Glutamatergic neuron (in vitro differentiated cells): Measurements from ENCODE around the gene ZNF862. TPM values are rescaled to one million over a fixed set of nuclear protein-coding genes. Genes with fewer than 3 reads are reported as not detected.

ENCODE experiments used
- DNase-seq: peaks from one replicate; pipeline ENCODE4 v3.0.0; 2022
- H3K27ac Mint-ChIP-seq: one replicate; pipeline ENCODE4 v1.8.0; 2020; ENCODE audit warnings: mild to moderate bottlenecking, mixed read lengths, inconsistent platforms; ENCODE audit not compliant: unreplicated experiment
- H3K27me3 Mint-ChIP-seq: one replicate; pipeline ENCODE4 v1.8.0; 2020; ENCODE audit warnings: mild to moderate bottlenecking, moderate library complexity, mixed read lengths, inconsistent platforms; ENCODE audit not compliant: unreplicated experiment
- H3K36me3 Mint-ChIP-seq: one replicate; pipeline ENCODE4 v1.8.0; 2020; ENCODE audit warnings: mild to moderate bottlenecking, mixed read lengths, inconsistent platforms; ENCODE audit not compliant: unreplicated experiment
- H3K4me1 Mint-ChIP-seq: one replicate; pipeline ENCODE4 v1.8.0; 2020; ENCODE audit warnings: mild to moderate bottlenecking, low read depth, mixed read lengths, inconsistent platforms; ENCODE audit not compliant: unreplicated experiment
- H3K4me3 Mint-ChIP-seq: one replicate; pipeline ENCODE4 v1.8.0; 2020; ENCODE audit warnings: mild to moderate bottlenecking, mixed read lengths, inconsistent platforms; ENCODE audit not compliant: unreplicated experiment
- H3K9me3 Mint-ChIP-seq: one replicate; pipeline ENCODE4 v1.8.0; 2020; ENCODE audit warnings: mild to moderate bottlenecking, moderate library complexity, mixed read lengths, inconsistent platforms; ENCODE audit not compliant: unreplicated experiment
- total RNA-seq: library from RNA; stranded (reverse); fragmentation: NEBNext Ultra II Directional; extraction: Animal tissue kit (Norgen Biotek cat#: 25700); gene quantifications from one replicate; pipeline ENCODE4 v1.2.1, GENCODE V29; 2021; ENCODE audit not compliant: unreplicated experiment
- TF ChIP-seq, protein P1 (sequence below): fragments of 200-600 bp; sonication (generic); IDR thresholded peaks from one replicate; pipeline ENCODE4 v1.5.0; 2021; ENCODE audit not compliant: partially characterized antibody, unreplicated experiment

ZNF862 gene
- total RNA-seq, 1 donor from 2014 or later = 12.9 TPM

DNA sequence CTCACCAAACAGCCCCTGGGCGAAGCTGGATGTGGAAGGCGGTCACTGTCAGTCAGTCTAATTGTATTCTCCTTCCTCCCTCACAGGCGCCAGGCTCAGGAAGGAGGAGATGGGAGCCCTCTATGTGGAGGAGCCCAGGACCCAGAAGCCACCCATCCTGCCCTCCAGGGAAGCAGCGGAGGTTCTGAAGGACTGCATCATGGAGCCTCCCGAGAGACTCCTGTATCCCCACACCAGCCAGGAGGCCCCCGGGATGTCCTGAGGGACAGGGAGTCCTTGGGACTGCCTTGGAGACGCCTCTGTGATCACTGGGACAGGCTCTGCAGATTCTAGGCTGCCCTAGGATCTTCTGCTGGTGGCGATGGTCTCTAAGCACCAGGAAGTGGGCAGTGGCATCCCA lies 25.8 kb downstream of the ZNF862 start:
- Mint-ChIP-seq H3K4me3 (no peak overlapping the region), H3K27ac (no peak overlapping the region), H3K4me1 (peaks cover 3% of the 10 kb centered on the region), H3K27me3 (peaks cover 2% of the 10 kb centered on the region), H3K9me3 (no peaks in the 10 kb centered on the region), H3K36me3 (no peaks in the 10 kb centered on the region)
- TF ChIP-seq, protein P1, sequence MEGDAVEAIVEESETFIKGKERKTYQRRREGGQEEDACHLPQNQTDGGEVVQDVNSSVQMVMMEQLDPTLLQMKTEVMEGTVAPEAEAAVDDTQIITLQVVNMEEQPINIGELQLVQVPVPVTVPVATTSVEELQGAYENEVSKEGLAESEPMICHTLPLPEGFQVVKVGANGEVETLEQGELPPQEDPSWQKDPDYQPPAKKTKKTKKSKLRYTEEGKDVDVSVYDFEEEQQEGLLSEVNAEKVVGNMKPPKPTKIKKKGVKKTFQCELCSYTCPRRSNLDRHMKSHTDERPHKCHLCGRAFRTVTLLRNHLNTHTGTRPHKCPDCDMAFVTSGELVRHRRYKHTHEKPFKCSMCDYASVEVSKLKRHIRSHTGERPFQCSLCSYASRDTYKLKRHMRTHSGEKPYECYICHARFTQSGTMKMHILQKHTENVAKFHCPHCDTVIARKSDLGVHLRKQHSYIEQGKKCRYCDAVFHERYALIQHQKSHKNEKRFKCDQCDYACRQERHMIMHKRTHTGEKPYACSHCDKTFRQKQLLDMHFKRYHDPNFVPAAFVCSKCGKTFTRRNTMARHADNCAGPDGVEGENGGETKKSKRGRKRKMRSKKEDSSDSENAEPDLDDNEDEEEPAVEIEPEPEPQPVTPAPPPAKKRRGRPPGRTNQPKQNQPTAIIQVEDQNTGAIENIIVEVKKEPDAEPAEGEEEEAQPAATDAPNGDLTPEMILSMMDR = no peak
- no peak for DNase-seq

DNA sequence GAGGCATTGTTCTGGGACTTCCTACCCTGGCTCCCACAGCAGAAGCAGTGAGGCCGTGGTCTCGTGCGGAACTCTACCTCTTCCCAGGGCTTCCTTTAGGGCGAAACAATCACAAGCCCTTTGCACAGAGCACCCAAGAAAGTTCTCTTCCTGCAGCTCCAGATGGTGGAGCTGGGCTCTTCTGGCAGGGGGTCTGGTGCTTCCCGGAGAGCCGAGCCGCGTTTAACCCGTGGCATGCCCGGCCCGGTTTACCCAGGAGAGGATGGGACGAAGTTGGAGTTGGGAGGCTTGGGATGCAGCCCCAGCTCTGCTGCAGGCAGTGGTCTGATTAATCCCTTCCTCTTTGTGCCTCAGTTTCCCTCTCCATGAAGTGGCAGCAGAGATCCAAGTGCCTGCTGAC lies 26.6 kb downstream of the ZNF862 start:
- H3K27me3 Mint-ChIP-seq = peaks cover 2% of the 10 kb centered on the region
- H3K36me3 Mint-ChIP-seq = no peaks in the 10 kb centered on the region
- no peak for DNase-seq
- H3K27ac Mint-ChIP-seq = no peak overlapping the region
- no peaks in the 10 kb centered on the region for H3K9me3 Mint-ChIP-seq
- TF ChIP-seq, protein P1 = no peak
- H3K4me3 Mint-ChIP-seq = no peak overlapping the region
- peaks cover 3% of the 10 kb centered on the region for H3K4me1 Mint-ChIP-seq

DNA sequence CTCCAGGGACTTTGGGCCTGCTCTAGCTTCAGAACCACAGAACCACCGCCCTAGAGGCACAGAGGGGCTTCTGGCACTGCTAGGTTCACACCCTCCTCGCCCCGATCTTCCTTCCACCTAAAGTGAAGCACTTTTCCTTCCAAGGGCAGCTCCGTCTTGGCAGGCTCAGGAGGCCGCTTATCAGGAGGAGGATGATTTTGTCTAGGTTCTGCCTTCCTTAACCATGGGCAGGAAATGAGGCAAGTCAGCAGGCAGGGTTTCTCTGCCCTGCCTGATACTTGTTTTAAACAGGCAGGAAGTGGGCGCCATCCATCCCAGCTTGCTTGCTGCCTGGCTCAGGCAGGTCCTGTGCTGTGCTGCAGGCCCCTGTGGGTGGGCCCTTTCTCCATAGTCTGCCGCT lies 27.3 kb downstream of the ZNF862 start:
- H3K36me3 Mint-ChIP-seq = no peaks in the 10 kb centered on the region
- TF ChIP-seq, protein P1 = no peak
- no peaks in the 10 kb centered on the region for H3K9me3 Mint-ChIP-seq
- no peak overlapping the region for H3K4me3 Mint-ChIP-seq
- peaks cover 3% of the 10 kb centered on the region for H3K4me1 Mint-ChIP-seq
- no peak overlapping the region for H3K27ac Mint-ChIP-seq
- H3K27me3 Mint-ChIP-seq = no peaks in the 10 kb centered on the region
- no peak for DNase-seq

DNA sequence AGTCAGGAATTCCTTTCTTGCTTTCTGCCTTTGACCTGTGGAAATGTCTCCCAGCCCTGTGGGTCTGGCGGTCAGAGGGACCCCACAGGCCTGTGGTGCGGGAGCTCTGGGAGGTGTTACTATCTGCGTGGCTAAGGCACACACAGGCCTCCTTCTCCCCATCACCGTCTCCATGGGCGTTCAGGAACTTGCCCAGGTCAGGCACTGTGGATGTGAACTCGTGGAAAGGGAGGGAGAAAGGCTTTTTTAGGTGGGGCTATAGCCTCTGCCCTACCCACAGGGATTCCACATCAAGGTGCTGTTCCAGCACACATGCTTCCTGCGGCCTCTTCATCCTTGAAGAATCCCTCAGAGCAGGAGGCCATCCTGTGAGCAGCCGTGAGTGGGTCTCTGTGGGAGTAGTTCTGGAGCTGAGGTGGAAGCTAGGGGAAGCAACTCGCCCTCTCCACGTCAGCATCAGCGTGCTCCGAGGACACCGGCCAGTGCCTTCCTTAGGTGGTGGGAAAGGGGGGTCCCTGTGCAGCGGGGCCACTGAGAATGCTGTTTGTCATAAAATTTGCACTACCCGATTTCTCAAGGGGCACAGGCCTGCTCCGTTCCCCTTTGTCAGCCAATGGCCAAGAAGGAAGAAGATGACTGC lies 28.1 kb downstream of the ZNF862 start:
- no peaks in the 10 kb centered on the region for H3K36me3 Mint-ChIP-seq
- no peak for DNase-seq
- peaks cover 3% of the 10 kb centered on the region for H3K4me1 Mint-ChIP-seq
- TF ChIP-seq, protein P1 = no peak
- H3K9me3 Mint-ChIP-seq = no peaks in the 10 kb centered on the region
- H3K27me3 Mint-ChIP-seq = no peaks in the 10 kb centered on the region
- no peak overlapping the region for H3K27ac Mint-ChIP-seq
- no peak overlapping the region for H3K4me3 Mint-ChIP-seq

DNA sequence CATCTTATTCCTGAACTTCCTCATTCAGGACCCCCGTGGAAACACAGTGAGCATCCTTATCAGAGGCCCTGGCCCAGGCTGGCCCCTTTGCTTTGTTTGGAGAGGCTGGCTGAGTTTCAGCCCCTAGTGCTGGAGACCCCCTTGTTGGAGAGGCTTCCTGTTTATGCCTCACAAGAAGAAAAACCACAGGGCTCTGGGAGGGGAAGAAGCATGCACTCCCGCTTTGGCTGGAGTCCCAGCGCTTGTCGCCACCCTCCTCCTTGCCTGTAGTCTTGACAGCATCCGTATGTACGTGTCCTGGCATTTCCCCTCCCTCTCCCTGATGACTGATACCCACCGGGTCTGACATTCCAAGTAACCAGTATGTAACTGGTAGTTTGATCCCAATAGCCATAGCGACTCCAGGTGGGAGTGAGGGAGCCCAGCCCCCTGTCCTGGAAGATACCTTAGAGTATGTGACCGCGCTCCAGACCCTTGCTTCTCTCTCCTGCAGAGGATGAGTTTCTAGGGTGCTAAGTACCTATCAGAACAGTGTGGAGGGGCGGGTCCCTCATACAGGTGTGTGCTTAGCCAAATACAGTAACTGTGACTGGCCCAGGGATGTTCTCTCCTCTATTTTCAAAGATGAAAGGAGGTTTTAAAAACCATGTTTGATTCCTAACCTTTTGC lies 28.7 kb downstream of the ZNF862 start:
- DNase-seq = no peak
- TF ChIP-seq, protein P1 = no peak
- H3K27ac Mint-ChIP-seq = no peak overlapping the region

More for the DNA sequence above, 28.7 kb downstream of the ZNF862 start:
- Mint-ChIP-seq H3K9me3 (no peaks in the 10 kb centered on the region), H3K4me3 (no peak overlapping the region), H3K4me1 (peaks cover 3% of the 10 kb centered on the region), H3K27me3 (no peaks in the 10 kb centered on the region), H3K36me3 (no peaks in the 10 kb centered on the region)
